ENCODE results near the gene TBC1D9. TPM values are rescaled to one million over a fixed set of nuclear protein-coding genes. Genes with fewer than 3 reads are reported as not detected.

Gene TBC1D9
- total RNA-seq, 1 experiment from 2014 or later, result not detected

- H3K27ac ChIP-seq (ENCODE audit: low read length), result no peak overlapping the region
- no peaks in the 10 kb centered on the region for H3K79me2 ChIP-seq (ENCODE audit: low read length)
These were observed 44.3 kb downstream of the TBC1D9 start for GRCh38 chr4:140711910-140712309.

GRCh38 chr4:140710908-140711622, 45.1 kb downstream of the TBC1D9 start:
- Histone ChIP-seq H3K4me1 (ENCODE audit: low read length) (no peaks in the 10 kb centered on the region), H3K79me2 (ENCODE audit: low read length) (no peaks in the 10 kb centered on the region), H2AFZ (ENCODE audit: low read length) (no peak overlapping the region), H3K4me3 (ENCODE audit: low read length) (no peak overlapping the region), H3K27me3 (ENCODE audit: low read length) (no peaks in the 10 kb centered on the region), H4K20me1 (ENCODE audit: insufficient read depth, low read depth, low read length) (no peaks in the 10 kb centered on the region), H3K36me3 (ENCODE audit: insufficient read depth, low read length) (no peaks in the 10 kb centered on the region), H3K27ac (ENCODE audit: low read length) (no peak overlapping the region), H3K9me3 (ENCODE audit: low read length) (no peaks in the 10 kb centered on the region), H3K4me2 (ENCODE audit: low read depth, low read length, poor library complexity, severe bottlenecking) (no peak overlapping the region), H3K9me2 (replicated peaks; ENCODE audit: insufficient read depth, low read length) (no peaks in the 10 kb centered on the region), H3K9ac (ENCODE audit: low read length) (no peak overlapping the region)
- DNase-seq, result no peak

More at GRCh38 chr4:140711910-140712309, 44.3 kb downstream of the TBC1D9 start:
- no peak for DNase-seq
- Histone ChIP-seq H3K9me2 (replicated peaks; ENCODE audit: insufficient read depth, low read length) (no peaks in the 10 kb centered on the region), H3K9me3 (ENCODE audit: low read length) (no peaks in the 10 kb centered on the region), H4K20me1 (ENCODE audit: insufficient read depth, low read depth, low read length) (no peaks in the 10 kb centered on the region), H3K4me2 (ENCODE audit: low read depth, low read length, poor library complexity, severe bottlenecking) (no peak overlapping the region), H3K4me1 (ENCODE audit: low read length) (no peaks in the 10 kb centered on the region), H3K27me3 (ENCODE audit: low read length) (no peaks in the 10 kb centered on the region), H3K4me3 (ENCODE audit: low read length) (no peak overlapping the region), H3K36me3 (ENCODE audit: insufficient read depth, low read length) (no peaks in the 10 kb centered on the region), H3K9ac (ENCODE audit: low read length) (no peak overlapping the region), H2AFZ (ENCODE audit: low read length) (no peak overlapping the region)

- H3K27ac ChIP-seq (ENCODE audit: low read length), result no peak overlapping the region
- H4K20me1 ChIP-seq (ENCODE audit: insufficient read depth, low read depth, low read length), result no peaks in the 10 kb centered on the region
- no peak overlapping the region for H3K4me3 ChIP-seq (ENCODE audit: low read length)
- no peak overlapping the region for H3K9ac ChIP-seq (ENCODE audit: low read length)
- no peak overlapping the region for H2AFZ ChIP-seq (ENCODE audit: low read length)
- no peaks in the 10 kb centered on the region for H3K79me2 ChIP-seq (ENCODE audit: low read length)
- no peaks in the 10 kb centered on the region for H3K27me3 ChIP-seq (ENCODE audit: low read length)
- no peaks in the 10 kb centered on the region for H3K36me3 ChIP-seq (ENCODE audit: insufficient read depth, low read length)
- no peak overlapping the region for H3K4me2 ChIP-seq (ENCODE audit: low read depth, low read length, poor library complexity, severe bottlenecking)
- H3K9me3 ChIP-seq (ENCODE audit: low read length), result no peaks in the 10 kb centered on the region
- H3K4me1 ChIP-seq (ENCODE audit: low read length), result no peaks in the 10 kb centered on the region
- H3K9me2 ChIP-seq (replicated peaks; ENCODE audit: insufficient read depth, low read length), result no peaks in the 10 kb centered on the region
- DNase-seq, result no peak
These were observed 48.9 kb downstream of the TBC1D9 start for GRCh38 chr4:140707325-140707724.

- H3K79me2 ChIP-seq (ENCODE audit: low read length), result no peaks in the 10 kb centered on the region
- H3K4me2 ChIP-seq (ENCODE audit: low read depth, low read length, poor library complexity, severe bottlenecking), result no peak overlapping the region
These were observed 49.5 kb downstream of the TBC1D9 start for GRCh38 chr4:140706665-140707064.

GRCh38 chr4:140706276-140706625, 49.9 kb downstream of the TBC1D9 start:
- H3K4me1 ChIP-seq (ENCODE audit: low read length), result no peaks in the 10 kb centered on the region
- H3K4me3 ChIP-seq (ENCODE audit: low read length), result no peak overlapping the region
- no peaks in the 10 kb centered on the region for H4K20me1 ChIP-seq (ENCODE audit: insufficient read depth, low read depth, low read length)
- H3K4me2 ChIP-seq (ENCODE audit: low read depth, low read length, poor library complexity, severe bottlenecking), result no peak overlapping the region
- H3K27me3 ChIP-seq (ENCODE audit: low read length), result no peaks in the 10 kb centered on the region
- H3K36me3 ChIP-seq (ENCODE audit: insufficient read depth, low read length), result no peaks in the 10 kb centered on the region
- H3K9me2 ChIP-seq (replicated peaks; ENCODE audit: insufficient read depth, low read length), result no peaks in the 10 kb centered on the region
- no peak overlapping the region for H3K9ac ChIP-seq (ENCODE audit: low read length)
- H3K79me2 ChIP-seq (ENCODE audit: low read length), result no peaks in the 10 kb centered on the region
- no peak overlapping the region for H2AFZ ChIP-seq (ENCODE audit: low read length)
- no peak for DNase-seq
- no peak overlapping the region for H3K27ac ChIP-seq (ENCODE audit: low read length)
- H3K9me3 ChIP-seq (ENCODE audit: low read length), result no peaks in the 10 kb centered on the region

More at GRCh38 chr4:140706665-140707064, 49.5 kb downstream of the TBC1D9 start:
- no peaks in the 10 kb centered on the region for H3K27me3 ChIP-seq (ENCODE audit: low read length)
- no peak overlapping the region for H3K27ac ChIP-seq (ENCODE audit: low read length)
- no peaks in the 10 kb centered on the region for H3K9me3 ChIP-seq (ENCODE audit: low read length)
- H3K9ac ChIP-seq (ENCODE audit: low read length), result no peak overlapping the region
- no peak for DNase-seq
- H3K4me3 ChIP-seq (ENCODE audit: low read length), result no peak overlapping the region
- no peaks in the 10 kb centered on the region for H4K20me1 ChIP-seq (ENCODE audit: insufficient read depth, low read depth, low read length)
- no peaks in the 10 kb centered on the region for H3K9me2 ChIP-seq (replicated peaks; ENCODE audit: insufficient read depth, low read length)
- H3K4me1 ChIP-seq (ENCODE audit: low read length), result no peaks in the 10 kb centered on the region
- no peaks in the 10 kb centered on the region for H3K36me3 ChIP-seq (ENCODE audit: insufficient read depth, low read length)
- H2AFZ ChIP-seq (ENCODE audit: low read length), result no peak overlapping the region

- H3K4me3 ChIP-seq (ENCODE audit: low read length), result no peak overlapping the region
- H3K79me2 ChIP-seq (ENCODE audit: low read length), result no peaks in the 10 kb centered on the region
- H3K27me3 ChIP-seq (ENCODE audit: low read length), result no peaks in the 10 kb centered on the region
- H4K20me1 ChIP-seq (ENCODE audit: insufficient read depth, low read depth, low read length), result no peaks in the 10 kb centered on the region
- no peak overlapping the region for H3K9ac ChIP-seq (ENCODE audit: low read length)
- H3K27ac ChIP-seq (ENCODE audit: low read length), result no peak overlapping the region
- H3K36me3 ChIP-seq (ENCODE audit: insufficient read depth, low read length), result no peaks in the 10 kb centered on the region
- no peaks in the 10 kb centered on the region for H3K9me2 ChIP-seq (replicated peaks; ENCODE audit: insufficient read depth, low read length)
- H3K4me2 ChIP-seq (ENCODE audit: low read depth, low read length, poor library complexity, severe bottlenecking), result no peak overlapping the region
- DNase-seq, result no peak
- H2AFZ ChIP-seq (ENCODE audit: low read length), result no peak overlapping the region
- no peaks in the 10 kb centered on the region for H3K9me3 ChIP-seq (ENCODE audit: low read length)
- no peaks in the 10 kb centered on the region for H3K4me1 ChIP-seq (ENCODE audit: low read length)
These were observed 50.4 kb downstream of the TBC1D9 start for GRCh38 chr4:140705625-140706275.

- Histone ChIP-seq H4K20me1 (ENCODE audit: insufficient read depth, low read depth, low read length) (no peaks in the 10 kb centered on the region), H3K4me3 (ENCODE audit: low read length) (no peak overlapping the region), H3K36me3 (ENCODE audit: insufficient read depth, low read length) (no peaks in the 10 kb centered on the region), H3K27ac (ENCODE audit: low read length) (no peak overlapping the region), H3K4me1 (ENCODE audit: low read length) (no peaks in the 10 kb centered on the region), H3K79me2 (ENCODE audit: low read length) (no peaks in the 10 kb centered on the region), H2AFZ (ENCODE audit: low read length) (no peak overlapping the region), H3K9me3 (ENCODE audit: low read length) (no peaks in the 10 kb centered on the region), H3K27me3 (ENCODE audit: low read length) (no peaks in the 10 kb centered on the region), H3K9ac (ENCODE audit: low read length) (no peak overlapping the region), H3K4me2 (ENCODE audit: low read depth, low read length, poor library complexity, severe bottlenecking) (no peak overlapping the region), H3K9me2 (replicated peaks; ENCODE audit: insufficient read depth, low read length) (no peaks in the 10 kb centered on the region)
- DNase-seq, result no peak
These were observed 51.2 kb downstream of the TBC1D9 start for GRCh38 chr4:140704964-140705363.

- no peak overlapping the region for H3K9ac ChIP-seq (ENCODE audit: low read length)
- no peak for DNase-seq
- H3K79me2 ChIP-seq (ENCODE audit: low read length), result no peaks in the 10 kb centered on the region
- H3K4me1 ChIP-seq (ENCODE audit: low read length), result no peaks in the 10 kb centered on the region
- H3K27me3 ChIP-seq (ENCODE audit: low read length), result no peaks in the 10 kb centered on the region
- H3K9me2 ChIP-seq (replicated peaks; ENCODE audit: insufficient read depth, low read length), result no peaks in the 10 kb centered on the region
- no peak overlapping the region for H3K4me3 ChIP-seq (ENCODE audit: low read length)
- no peak overlapping the region for H3K27ac ChIP-seq (ENCODE audit: low read length)
- no peak overlapping the region for H3K4me2 ChIP-seq (ENCODE audit: low read depth, low read length, poor library complexity, severe bottlenecking)
- no peak overlapping the region for H2AFZ ChIP-seq (ENCODE audit: low read length)
- H3K9me3 ChIP-seq (ENCODE audit: low read length), result no peaks in the 10 kb centered on the region
- no peaks in the 10 kb centered on the region for H4K20me1 ChIP-seq (ENCODE audit: insufficient read depth, low read depth, low read length)
- no peaks in the 10 kb centered on the region for H3K36me3 ChIP-seq (ENCODE audit: insufficient read depth, low read length)
These were observed 51.7 kb downstream of the TBC1D9 start for GRCh38 chr4:140704392-140704960.
